Measurements from ENCODE around the gene PPL.
A peak's percentile ranks its signal among the peaks of the same experiment; 100 is the strongest.
"Not testable (repeated sequence)": the region's sequence is repeated elsewhere in the genome, so short reads cannot be mapped to it uniquely, and the experiment has no call there.

PPL gene

DNA sequence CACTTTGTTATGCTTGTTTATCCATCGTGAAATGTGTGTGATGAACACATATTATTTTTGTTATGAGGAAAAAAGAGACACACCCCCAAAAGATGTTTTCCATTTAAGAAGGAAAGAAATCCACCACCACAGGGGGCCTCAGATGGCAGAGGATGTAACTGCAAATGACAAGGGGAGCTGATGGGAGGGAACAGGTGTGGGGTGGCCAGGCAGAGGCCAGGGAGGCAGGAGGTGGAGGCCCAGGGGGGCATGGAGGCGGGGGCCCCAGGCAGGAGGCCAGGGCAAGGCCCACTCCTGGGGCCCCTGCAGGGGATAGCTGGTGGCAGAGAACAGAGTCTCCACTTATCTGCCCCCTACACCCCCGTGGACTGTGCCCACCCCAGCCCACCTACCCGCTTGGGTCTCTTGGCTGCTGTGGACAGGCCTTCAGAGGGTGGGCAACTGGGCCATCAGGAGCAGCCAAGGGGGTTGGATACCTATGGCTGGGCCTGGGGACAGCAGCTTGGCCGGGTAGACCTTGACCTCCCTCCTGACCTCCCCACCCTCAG lies 28.0 kb downstream of the PPL start:
- DNase-seq = no peak

DNA sequence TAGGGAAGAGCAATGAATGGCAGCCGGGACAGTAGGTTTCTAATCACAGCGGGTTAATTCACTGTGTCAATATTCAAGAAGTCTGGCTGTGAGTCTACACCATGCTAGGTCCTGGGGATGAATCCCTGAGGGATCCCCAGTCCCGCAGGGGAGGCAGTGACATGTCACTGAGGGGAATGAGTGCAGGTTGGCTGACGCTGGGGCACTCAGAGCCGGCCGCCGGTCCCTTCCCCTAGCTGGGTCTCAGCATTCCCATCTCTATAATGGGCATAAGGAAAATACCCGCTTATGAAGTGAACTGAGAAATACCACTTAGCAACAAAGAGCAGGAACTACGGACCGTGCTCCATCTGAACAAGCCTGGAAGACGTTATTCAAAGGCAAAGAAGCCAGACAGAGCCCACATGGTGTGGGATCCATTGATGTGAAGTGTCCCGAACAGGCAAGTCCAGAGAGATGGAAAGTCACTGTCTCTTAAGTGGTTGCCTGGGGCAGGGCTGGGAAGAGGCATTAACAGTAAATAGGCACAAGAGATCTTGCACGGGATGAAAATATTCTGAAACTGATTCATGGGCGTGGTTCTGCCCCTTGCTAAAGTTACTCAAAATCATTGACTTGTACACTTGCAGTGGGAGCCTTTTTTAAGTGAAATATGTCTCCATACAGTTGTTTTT lies 31.9 kb downstream of the PPL start:
- no peak for DNase-seq

DNA sequence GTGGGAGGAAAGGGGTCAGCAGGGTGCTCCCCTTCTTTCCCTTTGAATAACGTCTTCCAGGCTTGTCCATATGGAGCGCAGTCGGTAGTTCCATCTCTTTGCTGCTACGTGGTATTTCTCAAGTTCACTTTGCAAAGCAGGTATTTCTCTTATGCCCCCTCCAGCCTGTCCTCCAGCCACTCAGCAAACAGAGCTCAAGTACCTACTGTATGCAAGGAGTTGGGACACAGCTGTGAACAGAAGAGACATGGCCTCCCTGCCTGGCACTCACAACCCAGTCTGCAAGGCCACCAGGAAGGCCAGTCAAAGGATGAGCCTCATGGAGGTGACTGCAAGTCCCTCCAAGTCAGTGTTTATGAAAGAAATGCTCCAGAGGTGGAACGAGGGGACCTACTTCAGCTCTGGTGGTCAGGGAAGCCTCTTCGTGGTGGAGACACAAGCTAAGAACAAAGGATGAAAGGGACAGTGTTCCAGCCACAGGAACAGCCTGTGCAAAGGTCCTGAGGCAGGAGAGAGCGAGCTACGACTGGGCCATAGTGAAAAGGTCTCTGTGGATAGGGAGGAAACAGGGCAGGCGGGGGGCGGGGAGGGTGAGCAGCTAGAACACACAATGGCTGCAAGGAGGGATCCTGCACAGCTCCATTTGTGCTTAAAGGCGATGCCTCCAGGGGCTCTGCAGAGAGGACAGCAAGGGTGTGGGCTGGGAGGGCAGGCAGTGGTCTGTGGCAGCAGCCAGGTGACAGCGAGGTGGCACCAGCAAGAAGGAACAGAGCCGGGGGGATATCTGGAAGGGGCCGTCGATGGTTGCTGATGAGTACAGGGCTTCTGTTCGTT lies 32.6 kb downstream of the PPL start:
- no peak for DNase-seq

DNA sequence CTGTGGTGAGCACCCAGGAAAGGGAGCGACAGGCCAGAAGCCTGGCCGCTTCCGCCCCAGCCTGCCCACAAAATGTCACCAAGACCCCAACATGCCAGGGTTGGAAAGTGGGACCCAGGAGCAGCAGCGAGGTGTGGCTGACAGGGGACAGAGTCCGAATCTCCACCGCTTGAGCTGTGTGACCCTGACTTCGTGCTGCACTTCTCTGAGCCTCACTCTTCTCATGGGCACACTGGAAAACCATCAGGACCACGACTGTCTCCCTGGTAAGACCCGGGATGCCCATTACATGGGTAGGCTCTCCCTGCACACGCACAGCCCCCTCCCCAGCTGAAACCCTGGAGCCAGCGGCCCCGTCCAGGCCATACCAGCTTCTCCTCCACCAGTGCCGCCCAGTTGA lies 34.9 kb downstream of the PPL start:
- DNase-seq = no peak

DNA sequence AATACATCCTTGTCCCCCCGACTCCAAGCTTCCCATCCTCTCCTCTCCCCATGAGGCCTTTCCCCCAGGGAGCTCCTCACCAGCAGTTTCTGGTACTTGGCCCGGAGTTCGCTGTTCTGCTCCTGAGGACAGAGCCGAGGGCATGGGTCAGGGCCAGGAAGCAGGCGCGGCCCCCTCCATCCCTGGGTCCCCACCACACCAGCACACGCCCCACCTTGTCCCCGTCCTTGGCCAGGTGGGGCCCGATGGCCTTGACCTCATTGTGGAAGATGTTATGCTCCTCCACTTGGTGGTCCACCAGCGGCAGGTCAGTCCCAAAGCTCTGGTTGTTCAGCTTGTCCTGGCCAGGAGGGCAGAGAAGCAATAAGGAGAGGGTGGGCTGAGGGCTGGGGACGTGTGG lies 36.2 kb downstream of the PPL start:
- no peak for DNase-seq

DNA sequence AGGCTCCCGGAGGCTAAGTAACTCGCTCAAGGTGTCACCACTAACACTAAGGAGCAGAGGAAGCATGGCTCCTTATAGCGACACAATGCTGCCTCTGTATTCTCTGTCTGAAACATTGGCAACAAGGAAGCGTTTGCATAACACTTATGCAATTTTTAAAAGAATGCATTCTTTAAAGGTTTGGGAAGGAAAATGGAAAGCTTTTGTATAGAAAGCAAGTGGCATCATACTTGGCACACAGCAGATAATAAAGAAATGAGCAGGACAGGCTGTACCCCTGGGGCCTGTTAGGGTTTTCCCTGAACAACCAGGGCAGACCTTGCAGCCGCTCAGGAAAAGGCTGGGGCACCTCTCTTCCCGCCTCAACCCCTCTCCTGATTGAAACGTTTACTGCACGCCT lies 36.9 kb downstream of the PPL start:
- DNase-seq = no peak

DNA sequence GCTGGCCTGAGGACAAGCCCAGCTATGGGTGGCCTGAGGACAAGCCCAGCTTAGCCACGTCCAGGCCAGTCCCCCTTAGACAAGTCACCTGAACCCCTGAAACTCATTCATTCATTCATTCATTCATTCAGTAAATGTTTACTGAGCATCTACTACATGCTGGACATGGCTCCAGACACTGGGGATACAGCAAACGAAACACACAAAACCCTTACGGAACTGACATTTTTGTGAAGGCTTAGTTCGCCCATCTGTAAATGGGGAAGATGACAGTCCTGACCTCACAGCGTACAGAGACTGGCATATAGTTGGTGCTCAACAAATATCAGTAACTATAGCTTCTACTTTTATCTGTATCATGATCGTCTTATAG lies 37.5 kb downstream of the PPL start:
- DNase-seq = no peak

DNA sequence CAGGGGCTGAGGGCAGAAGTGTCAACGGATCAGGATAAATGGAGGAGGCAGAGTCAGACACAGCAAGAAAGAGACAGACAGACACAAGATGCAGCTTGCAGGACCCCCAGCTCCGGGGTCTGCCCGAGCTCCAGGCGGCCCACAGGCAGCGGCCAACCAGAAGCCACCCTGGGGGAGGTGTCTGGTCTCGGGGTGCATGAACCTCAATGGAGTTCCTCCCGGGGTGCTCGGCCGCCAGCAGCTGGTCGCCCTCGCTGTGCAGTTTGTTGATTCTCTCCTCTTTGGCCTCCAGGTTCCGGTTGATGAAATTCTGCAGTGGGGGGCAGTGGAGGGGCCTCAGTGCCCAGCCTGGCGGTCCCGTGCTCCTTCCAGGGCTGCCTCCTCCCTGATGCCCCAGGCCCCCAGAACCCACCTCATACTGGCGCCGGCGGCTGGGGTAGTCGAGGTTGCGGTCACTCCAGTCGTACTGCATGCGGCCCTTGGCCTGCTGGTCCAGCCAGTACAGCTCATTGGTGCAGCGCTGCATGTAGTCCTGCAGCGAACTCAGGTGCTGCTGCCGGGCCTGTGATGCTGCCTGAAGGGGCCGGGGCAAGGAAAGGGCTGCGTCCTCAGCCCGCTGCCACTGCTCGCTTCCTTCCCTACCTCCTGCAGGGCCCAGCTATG lies 38.0 kb downstream of the PPL start:
- DNase-seq = no peak

DNA sequence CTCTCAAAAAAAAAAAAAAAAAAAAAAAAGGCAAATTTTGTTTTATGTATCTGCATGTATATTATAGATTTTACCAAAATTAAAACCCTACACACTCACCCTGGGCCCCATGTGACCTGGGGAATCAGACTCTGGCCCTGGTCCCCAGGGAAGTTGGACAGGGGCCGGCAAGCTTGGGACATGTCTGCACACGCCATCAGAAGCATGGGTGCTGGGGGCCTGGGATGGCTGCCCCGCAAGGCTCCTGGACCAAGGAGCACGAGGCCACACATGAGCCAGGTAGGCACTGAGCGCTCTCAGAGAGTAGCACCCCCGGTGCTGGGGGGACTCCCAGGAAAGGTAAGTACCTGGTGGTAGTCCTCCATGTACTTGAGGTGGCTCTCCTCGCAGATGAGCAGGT lies 39.6 kb downstream of the PPL start:
- no peak for DNase-seq

DNA sequence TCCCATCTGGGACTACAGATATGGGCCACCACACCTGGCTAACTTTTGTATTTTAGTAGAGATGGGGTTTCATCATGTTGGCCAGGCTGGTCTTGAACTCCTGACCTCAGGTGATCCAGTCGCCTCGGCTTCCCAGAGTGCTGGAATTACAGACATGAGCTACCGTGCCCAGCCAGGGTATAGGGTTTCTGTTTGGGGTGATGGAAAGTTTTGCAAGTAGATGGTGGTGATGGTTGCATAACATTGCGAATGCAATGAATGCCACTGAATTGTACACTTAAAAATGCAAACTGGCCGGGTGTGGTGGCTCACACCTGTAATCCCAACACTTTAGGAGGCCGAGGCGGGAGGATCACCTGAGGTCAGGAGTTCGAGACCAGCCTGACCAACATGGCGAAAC lies 40.2 kb downstream of the PPL start:
- DNase-seq = not testable (repeated sequence)

DNA sequence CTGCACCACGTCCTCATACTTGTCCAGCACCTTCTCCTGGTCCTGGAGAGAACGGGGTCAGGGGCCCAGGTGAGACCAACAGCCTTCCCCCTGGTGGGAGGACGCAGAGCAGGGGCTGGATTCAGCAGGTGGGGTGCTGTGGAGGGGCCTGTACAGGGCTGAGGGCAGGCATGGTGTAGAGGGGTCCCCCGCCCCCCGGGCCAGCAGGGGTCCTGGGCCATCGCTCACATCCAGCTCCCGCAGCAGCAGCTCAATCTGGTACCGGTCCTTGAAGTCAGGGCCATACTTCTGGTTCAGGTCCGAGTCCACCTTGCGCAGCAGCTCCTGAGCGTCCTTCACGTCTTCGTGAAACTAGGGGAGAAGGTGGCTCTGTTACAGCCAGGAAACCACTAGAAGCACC lies 41.6 kb downstream of the PPL start:
- no peak for DNase-seq

DNA sequence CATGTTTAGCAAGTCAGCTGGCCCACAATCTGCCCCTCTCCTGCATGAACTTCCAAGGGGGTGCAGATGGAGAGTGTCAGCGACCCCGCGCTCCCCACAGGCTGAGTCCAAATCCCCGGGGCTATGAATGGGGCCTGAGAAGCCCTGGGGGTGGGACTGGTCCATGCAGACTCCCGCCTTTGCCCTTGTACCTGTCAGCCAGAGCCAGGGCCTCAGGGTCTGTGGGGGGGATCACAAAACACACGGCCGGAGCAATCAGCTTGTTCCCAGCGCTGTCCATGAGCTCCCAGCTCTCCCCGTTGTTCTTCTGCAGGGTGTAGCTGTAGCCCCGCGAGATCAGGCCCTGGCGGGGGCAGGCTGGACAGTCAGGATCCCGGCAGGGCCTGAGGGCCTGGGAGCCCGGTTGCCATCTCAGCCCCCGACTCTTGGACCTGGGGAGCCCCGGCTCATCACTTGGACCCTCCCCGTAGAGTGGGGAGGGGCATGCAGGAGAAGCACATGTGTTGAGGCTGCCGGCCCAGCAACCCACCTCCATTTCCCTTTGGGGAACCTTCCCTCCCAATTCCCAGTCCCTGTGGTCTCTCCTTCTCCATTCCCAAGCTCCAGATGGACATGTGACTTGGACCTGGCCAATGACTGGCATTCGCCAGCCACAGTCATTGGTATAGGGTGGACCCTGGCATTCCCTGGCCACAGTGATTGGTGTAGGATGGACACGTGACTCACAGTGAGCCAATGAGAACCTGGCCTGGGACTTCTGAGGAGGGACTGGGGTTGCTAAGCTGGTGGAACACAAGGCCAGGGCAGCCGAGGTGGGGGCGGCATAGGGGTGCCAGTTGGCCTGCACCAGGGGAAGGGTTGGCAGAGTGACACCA lies 42.4 kb downstream of the PPL start:
- no peak for DNase-seq

DNA sequence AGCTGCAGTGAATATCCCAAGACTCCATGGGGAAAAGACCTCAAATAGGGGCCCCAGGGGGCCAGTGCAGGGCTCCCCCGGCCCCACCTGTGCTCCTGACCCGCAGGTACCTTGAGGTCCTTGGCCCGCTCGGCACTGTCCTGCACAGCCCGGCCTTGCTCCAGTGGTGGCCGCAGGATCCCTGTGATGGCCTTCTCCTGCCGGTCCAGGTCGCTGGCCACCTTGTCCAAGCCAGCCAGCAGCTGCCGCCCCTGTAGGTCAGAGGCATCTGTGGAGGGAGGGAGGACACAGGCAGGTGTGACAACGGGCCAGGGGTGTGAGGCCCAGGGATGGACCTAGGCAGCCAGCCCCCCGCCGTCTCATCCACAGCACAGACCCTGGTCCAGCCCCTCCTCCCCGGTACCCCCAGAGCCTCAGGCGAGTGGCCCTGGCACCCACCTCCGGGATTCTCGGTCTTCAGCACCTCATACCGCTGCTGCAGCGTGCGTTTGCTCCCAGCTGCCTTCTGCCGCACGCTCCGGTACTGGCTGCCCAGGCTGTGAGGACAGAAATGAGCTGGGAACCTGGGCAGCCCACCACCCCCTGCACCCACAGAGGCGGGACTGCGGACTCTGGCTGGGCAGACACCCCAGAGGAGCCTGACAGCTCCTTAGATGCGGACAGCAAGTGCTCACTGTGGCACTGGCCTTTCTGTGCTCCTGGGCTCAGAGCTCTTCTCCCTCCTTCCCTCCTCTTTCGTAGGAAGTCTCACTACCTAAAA lies 43.7 kb downstream of the PPL start:
- no peak for DNase-seq

DNA sequence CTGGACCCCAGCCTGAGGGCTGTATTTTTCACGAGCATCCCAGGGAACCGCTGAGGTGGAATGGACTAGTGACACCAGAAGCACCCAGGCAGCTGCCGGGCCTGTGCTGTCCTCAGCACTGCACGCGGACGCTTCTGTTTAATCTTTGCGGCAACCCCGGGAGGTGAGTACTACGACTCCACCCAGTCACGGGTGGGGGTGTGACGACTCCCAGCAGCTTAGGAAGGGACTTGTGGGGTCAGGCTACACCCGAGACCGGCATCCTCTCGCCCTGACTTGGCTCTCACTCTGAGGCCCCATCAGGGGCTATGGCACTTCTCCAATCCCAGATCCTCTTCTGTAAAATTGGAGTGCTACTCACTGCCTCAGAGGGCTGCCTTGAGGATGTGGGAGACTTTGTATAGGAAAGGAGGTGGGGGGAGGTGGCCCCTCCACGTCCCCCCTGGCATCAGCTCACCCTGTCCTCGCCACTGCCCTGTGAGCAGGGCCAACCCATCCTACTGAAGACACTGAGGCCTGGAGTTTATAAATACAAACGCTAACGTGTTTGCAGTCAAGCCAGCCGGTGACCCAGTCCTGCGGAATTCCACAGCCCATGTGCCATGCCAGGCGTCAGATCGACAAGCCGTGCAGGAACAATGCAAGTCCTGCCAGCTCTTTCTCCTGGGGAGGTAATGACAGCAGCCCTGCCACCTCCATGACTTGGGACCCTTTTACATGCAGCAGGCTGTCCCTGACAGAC lies 44.4 kb downstream of the PPL start:
- no peak for DNase-seq

DNA sequence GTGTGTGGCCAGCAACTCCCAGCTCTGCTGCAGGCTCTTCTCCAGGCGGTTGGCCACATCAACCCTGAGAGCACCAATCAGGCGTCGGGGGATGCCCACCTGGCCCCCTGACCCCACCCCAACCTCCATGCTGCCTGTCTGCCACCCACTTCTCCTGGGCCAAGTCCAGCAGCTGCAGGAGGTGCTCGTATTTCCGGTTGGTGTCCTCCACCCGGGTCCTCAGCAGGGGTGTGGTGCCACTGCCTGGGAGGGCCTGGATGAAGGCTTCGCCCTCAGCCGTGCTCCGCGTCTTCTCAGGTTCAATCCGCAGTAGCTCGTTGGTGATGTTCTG lies 45.1 kb downstream of the PPL start:
- DNase-seq = peak; percentile 31

DNA sequence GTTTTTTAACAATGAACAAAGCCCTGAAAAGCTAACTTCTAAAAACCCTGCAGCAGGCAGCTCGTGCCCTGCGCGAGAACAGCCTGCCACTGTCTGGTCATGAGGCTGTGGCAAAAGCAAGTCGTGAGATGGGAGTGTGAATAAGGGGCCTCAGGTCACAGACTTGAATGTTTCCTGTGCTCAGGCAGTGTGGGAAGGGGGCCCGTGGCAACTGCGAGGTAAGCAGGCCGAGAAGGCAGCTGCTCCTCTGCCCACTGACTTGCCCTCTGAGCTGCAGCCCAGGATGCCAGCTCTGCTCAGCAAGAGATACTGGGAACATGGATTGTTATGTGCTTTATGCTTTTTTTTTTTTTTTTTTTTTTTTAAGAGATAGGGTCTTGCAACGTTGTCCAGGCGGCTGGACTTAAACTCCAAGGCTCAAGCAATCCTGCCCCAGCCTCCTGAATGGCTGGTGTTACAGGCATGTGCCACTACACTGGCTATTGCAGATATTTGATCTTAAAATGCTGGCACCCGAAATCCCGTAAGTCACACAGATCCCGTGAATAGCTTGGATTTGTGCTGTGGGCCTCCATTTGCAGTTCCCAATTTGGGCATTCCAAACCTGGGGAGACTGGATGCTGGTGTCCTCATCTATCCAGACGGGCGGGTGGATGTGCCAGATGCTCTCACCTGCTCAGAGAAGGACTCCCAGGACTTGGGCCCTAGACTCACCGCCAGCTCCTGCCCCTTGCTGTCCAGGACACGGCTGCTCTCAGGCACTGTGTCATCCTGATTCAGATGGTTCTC lies 45.7 kb downstream of the PPL start:
- DNase-seq = no peak

DNA sequence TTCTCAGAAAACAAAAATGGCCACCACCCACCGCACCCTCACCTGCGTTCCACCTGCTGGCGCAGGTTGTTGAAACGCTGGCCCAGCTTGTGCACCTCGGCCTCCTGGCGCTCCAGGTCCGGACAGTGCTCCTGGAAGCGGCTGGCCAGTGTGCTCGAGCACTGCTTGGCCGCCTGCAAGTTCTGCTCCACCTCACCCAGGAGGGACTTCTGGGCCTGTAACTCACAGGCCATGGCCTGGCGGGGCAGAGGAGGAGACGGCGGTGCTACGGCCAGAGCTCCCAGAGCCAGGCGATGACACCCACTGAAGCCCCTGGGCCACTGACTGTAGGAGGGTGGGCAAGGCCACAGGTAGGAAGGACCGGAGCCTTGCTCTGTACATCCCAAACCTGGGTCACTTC lies 46.3 kb downstream of the PPL start:
- no peak for DNase-seq

DNA sequence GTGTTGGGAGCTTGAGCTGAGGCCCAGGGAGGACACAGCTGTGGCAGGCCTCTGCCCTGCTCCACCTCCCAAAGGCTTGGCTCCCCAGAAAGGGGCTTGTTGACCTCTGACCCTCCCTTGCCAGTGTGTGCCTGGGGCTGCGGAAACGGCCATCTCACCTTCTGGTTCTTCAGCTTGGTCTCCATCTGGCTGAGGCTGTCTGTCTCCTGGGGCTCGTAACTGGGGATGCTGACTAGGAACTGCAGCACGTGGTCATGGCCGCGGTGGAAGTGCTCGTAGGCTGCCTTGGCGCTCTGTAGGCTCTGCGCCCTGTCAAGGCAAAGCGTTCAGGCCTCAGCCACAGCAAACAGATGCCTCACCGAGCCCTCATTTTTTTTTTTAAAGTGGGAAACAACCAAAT lies 46.9 kb downstream of the PPL start:
- no peak for DNase-seq

DNA sequence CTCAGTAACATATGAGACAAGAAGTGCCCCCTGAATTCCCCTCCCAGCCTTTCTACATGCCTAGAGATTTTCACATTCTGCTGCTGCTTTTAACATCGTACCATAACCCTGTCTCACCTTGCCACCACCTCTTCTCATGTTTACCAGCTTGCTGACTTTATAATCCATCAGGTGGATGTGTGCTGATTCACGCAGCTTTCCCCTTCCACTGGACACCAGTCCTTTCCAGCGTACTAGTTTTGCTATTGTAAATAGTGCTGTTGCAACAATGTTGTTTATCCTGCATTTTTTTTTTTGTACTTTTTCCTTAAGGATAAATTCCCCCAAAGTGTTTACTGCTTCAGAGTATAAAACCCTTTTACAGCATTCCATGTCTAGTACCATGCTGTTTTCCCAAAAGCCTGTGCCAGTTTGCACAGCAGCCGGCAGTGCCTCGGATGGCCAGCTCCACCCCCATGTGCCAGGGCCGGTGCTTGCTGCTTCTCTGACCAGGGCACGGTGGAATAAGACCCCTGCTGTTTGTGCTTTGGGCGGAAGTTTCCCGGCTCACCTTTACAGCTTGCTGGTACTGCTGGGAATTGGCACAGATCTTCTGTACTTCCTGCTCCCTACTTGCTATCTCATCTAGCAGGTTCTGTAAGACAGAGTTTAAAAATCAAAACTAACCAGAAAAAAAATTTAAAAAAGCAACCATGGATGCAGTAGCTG lies 48.4 kb downstream of the PPL start:
- DNase-seq = no peak

DNA sequence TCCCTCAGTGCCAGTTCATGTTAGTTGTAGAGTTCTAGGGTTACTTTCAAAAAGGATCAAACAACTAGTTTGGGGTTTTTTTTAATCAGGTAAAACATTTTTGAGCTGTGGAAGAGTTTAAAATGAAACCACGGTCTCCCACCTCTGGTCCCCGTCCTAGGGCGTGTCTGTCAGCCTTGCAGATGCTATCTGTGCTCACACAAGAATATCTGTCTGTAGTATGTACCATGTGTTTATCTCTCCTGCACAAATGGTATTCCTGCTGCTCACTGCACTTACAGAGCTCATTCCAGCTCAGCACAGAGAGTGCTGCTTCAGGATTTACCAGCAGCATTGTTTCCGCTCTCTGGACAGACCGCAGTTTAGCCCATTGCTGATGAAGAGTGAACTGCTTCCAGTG lies 50.8 kb downstream of the PPL start:
- no peak for DNase-seq
